Ectodermal cell (in vitro differentiated cells): ENCODE results near the gene IMPG2.

Source experiments
- H3K27ac ChIP-seq: 2 replicates; pipeline ENCODE4 v1.7.0; 2013; ENCODE audit warnings: mild to moderate bottlenecking, low read depth, low read length; ENCODE audit not compliant: insufficient read depth, poor library complexity, severe bottlenecking
- H3K27me3 ChIP-seq: 2 replicates; pipeline ENCODE4 v1.7.0; 2013; ENCODE audit warnings: mild to moderate bottlenecking, low read length; ENCODE audit not compliant: insufficient read depth, control insufficient read depth, poor library complexity, severe bottlenecking
- H3K36me3 ChIP-seq: one replicate; pipeline ENCODE4 v1.7.0; 2013; ENCODE audit warnings: low read length; ENCODE audit not compliant: control insufficient read depth, insufficient read depth
- H3K4me1 ChIP-seq: one replicate; pipeline ENCODE4 v1.7.0; 2013; ENCODE audit warnings: low read length; ENCODE audit not compliant: control insufficient read depth, insufficient read depth
- H3K4me3 ChIP-seq: 2 replicates; pipeline ENCODE4 v1.7.0; 2013; ENCODE audit warnings: low read depth, low read length, control low read depth; ENCODE audit not compliant: insufficient read depth
- H3K9me3 ChIP-seq: 2 replicates; pipeline ENCODE4 v1.7.0; 2013; ENCODE audit warnings: mild to moderate bottlenecking, low read length, moderate library complexity; ENCODE audit not compliant: control insufficient read depth
- WGBS, 2 experiments: methylation state at CpG; one replicate each; pipeline ENCODE4 v1.1.7; 2013; ENCODE audit warnings: missing lambda C conversion rate in 2 of 2; 5-methylcytosine and 5-hydroxymethylcytosine counted together

Gene IMPG2

GRCh38 chr3:101279162-101279561, 41.2 kb downstream of the IMPG2 start:
- no peak overlapping the region for H3K27ac ChIP-seq
- H3K9me3 ChIP-seq, result no peaks in the 10 kb centered on the region
- H3K4me3 ChIP-seq, result no peak overlapping the region
- H3K4me1 ChIP-seq, result peaks cover 6% of the 10 kb centered on the region
- H3K27me3 ChIP-seq, result peaks cover 3% of the 10 kb centered on the region
- no peaks in the 10 kb centered on the region for H3K36me3 ChIP-seq

- Histone ChIP-seq H3K4me3 (no peak overlapping the region), H3K27me3 (peaks cover 3% of the 10 kb centered on the region), H3K36me3 (no peaks in the 10 kb centered on the region), H3K27ac (no peak overlapping the region), H3K9me3 (no peaks in the 10 kb centered on the region), H3K4me1 (peaks cover 6% of the 10 kb centered on the region)
Measured at GRCh38 chr3:101278727-101279126, 41.6 kb downstream of the IMPG2 start.

GRCh38 chr3:101273608-101274007, 46.8 kb downstream of the IMPG2 start:
- Histone ChIP-seq H3K9me3 (no peaks in the 10 kb centered on the region), H3K27ac (no peak overlapping the region), H3K4me1 (no peaks in the 10 kb centered on the region), H3K36me3 (no peaks in the 10 kb centered on the region), H3K27me3 (peaks cover 3% of the 10 kb centered on the region), H3K4me3 (no peak overlapping the region)
- WGBS, 2 experiments, result 95 to 96% methylated on average over 2 of the region's 2 CpGs

- peaks cover 3% of the 10 kb centered on the region for H3K27me3 ChIP-seq
- no peak overlapping the region for H3K27ac ChIP-seq
- no peaks in the 10 kb centered on the region for H3K9me3 ChIP-seq
- H3K36me3 ChIP-seq, result no peaks in the 10 kb centered on the region
- H3K4me1 ChIP-seq, result no peaks in the 10 kb centered on the region
- H3K4me3 ChIP-seq, result no peak overlapping the region
Measured at GRCh38 chr3:101273156-101273555, 47.2 kb downstream of the IMPG2 start.

- Histone ChIP-seq H3K36me3 (no peaks in the 10 kb centered on the region), H3K27me3 (peaks cover 3% of the 10 kb centered on the region), H3K27ac (no peak overlapping the region), H3K4me3 (no peak overlapping the region), H3K4me1 (no peaks in the 10 kb centered on the region), H3K9me3 (no peaks in the 10 kb centered on the region)
- 18 to 19% methylated on average over 4 of the region's 4 CpGs for WGBS, 2 experiments
Measured at GRCh38 chr3:101271728-101272127, 48.6 kb downstream of the IMPG2 start.

GRCh38 chr3:101270149-101270548, 50.2 kb downstream of the IMPG2 start:
- Histone ChIP-seq H3K36me3 (no peaks in the 10 kb centered on the region), H3K27me3 (peaks cover under 1% of the 10 kb centered on the region), H3K27ac (no peak overlapping the region), H3K4me1 (no peaks in the 10 kb centered on the region), H3K9me3 (no peaks in the 10 kb centered on the region), H3K4me3 (no peak overlapping the region)
- 90 to 92% methylated on average over 5 of the region's 5 CpGs for WGBS, 2 experiments

GRCh38 chr3:101268971-101269671, 51.3 kb downstream of the IMPG2 start:
- H3K27me3 ChIP-seq, result no peaks in the 10 kb centered on the region
- no peaks in the 10 kb centered on the region for H3K9me3 ChIP-seq
- 80 to 91% methylated on average over 2 of the region's 3 CpGs for WGBS, 2 experiments

GRCh38 chr3:101268141-101268540, 52.2 kb downstream of the IMPG2 start:
- WGBS, 2 experiments, result 89 to 98% methylated on average over 2 of the region's 2 CpGs
- Histone ChIP-seq H3K4me3 (no peak overlapping the region), H3K9me3 (no peaks in the 10 kb centered on the region), H3K36me3 (no peaks in the 10 kb centered on the region), H3K27ac (no peak overlapping the region), H3K4me1 (no peaks in the 10 kb centered on the region), H3K27me3 (no peaks in the 10 kb centered on the region)

More at GRCh38 chr3:101268971-101269671, 51.3 kb downstream of the IMPG2 start:
- Histone ChIP-seq H3K4me1 (no peaks in the 10 kb centered on the region), H3K27ac (no peak overlapping the region), H3K36me3 (no peaks in the 10 kb centered on the region), H3K4me3 (no peak overlapping the region)

- Histone ChIP-seq H3K27me3 (no peaks in the 10 kb centered on the region), H3K4me3 (no peak overlapping the region), H3K27ac (no peak overlapping the region), H3K4me1 (no peaks in the 10 kb centered on the region), H3K36me3 (no peaks in the 10 kb centered on the region), H3K9me3 (no peaks in the 10 kb centered on the region)
Measured at GRCh38 chr3:101266566-101266965, 53.8 kb downstream of the IMPG2 start.

- Histone ChIP-seq H3K36me3 (no peaks in the 10 kb centered on the region), H3K27ac (no peak overlapping the region), H3K9me3 (no peaks in the 10 kb centered on the region), H3K27me3 (no peaks in the 10 kb centered on the region), H3K4me3 (no peak overlapping the region), H3K4me1 (no peaks in the 10 kb centered on the region)
Measured at GRCh38 chr3:101266071-101266470, 54.3 kb downstream of the IMPG2 start.
